CD4-positive, alpha-beta T cell treated with Interleukin-21 for 1 hour (primary cell): Measurements from ENCODE around the gene NLRP9.

ENCODE experiments used
- DNase-seq: peaks from one replicate; pipeline ENCODE4 v3.0.0-alpha.2; 2020

Gene NLRP9

GRCh38 chr19:55672418-55672817, 65.8 kb downstream of the NLRP9 start:
- DNase-seq: no peak

GRCh38 chr19:55671054-55671378, 67.2 kb downstream of the NLRP9 start:
- DNase-seq: no peak

- DNase-seq: no peak
Measured at GRCh38 chr19:55670280-55671053, 67.7 kb downstream of the NLRP9 start.

- DNase-seq: no peak
Measured at GRCh38 chr19:55669418-55670279, 68.6 kb downstream of the NLRP9 start.

GRCh38 chr19:55668603-55669348, 69.4 kb downstream of the NLRP9 start:
- no peak for DNase-seq

- no peak for DNase-seq
Measured at GRCh38 chr19:55667958-55668357, 70.2 kb downstream of the NLRP9 start.

GRCh38 chr19:55667511-55667910, 70.7 kb downstream of the NLRP9 start:
- DNase-seq: no peak

GRCh38 chr19:55667006-55667381, 71.2 kb downstream of the NLRP9 start:
- no peak for DNase-seq

GRCh38 chr19:55666343-55667005, 71.7 kb downstream of the NLRP9 start:
- DNase-seq: no peak

GRCh38 chr19:55663846-55664536, 74.2 kb downstream of the NLRP9 start:
- no peak for DNase-seq

GRCh38 chr19:55661826-55662225, 76.4 kb downstream of the NLRP9 start:
- DNase-seq: no peak

GRCh38 chr19:55660991-55661390, 77.2 kb downstream of the NLRP9 start:
- no peak for DNase-seq

GRCh38 chr19:55660404-55660803, 77.8 kb downstream of the NLRP9 start:
- no peak for DNase-seq

- no peak for DNase-seq
Measured at GRCh38 chr19:55659822-55660221, 78.4 kb downstream of the NLRP9 start.

GRCh38 chr19:55658846-55659459, 79.2 kb downstream of the NLRP9 start:
- DNase-seq: no peak
